IPS-15b (cell line): ENCODE data around the gene CRABP1.

Experiments
- H3K27me3 ChIP-seq: one replicate; pipeline ENCODE4 v1.6.1; 2013; ENCODE audit warnings: low read length; ENCODE audit not compliant: control insufficient read depth, insufficient read depth
- H3K36me3 ChIP-seq: one replicate; pipeline ENCODE4 v1.6.1; 2013; ENCODE audit warnings: low read length; ENCODE audit not compliant: control insufficient read depth, insufficient read depth
- H3K4me1 ChIP-seq: one replicate; pipeline ENCODE4 v1.6.1; 2013; ENCODE audit warnings: mild to moderate bottlenecking, low read length; ENCODE audit not compliant: control insufficient read depth, insufficient read depth
- H3K4me3 ChIP-seq: one replicate; pipeline ENCODE4 v1.5.1; 2013; ENCODE audit warnings: low read depth, low read length
- H3K9ac ChIP-seq: one replicate; pipeline ENCODE4 v1.6.1; 2013; ENCODE audit warnings: low read depth, mild to moderate bottlenecking, low read length
- H3K9me3 ChIP-seq: one replicate; pipeline ENCODE4 v1.6.1; 2013; ENCODE audit warnings: mild to moderate bottlenecking, low read length; ENCODE audit not compliant: control insufficient read depth, insufficient read depth

The CRABP1 gene

GRCh38 chr15:78320183-78320582 lies 20.0 kb upstream of the CRABP1 start:
- H3K4me1 ChIP-seq, result peaks cover 17% of the 10 kb centered on the region
- H3K9ac ChIP-seq, result no peak overlapping the region
- H3K27me3 ChIP-seq, result no peaks in the 10 kb centered on the region
- H3K9me3 ChIP-seq, result no peaks in the 10 kb centered on the region
- H3K36me3 ChIP-seq, result no peaks in the 10 kb centered on the region
- no peak overlapping the region for H3K4me3 ChIP-seq

DNA sequence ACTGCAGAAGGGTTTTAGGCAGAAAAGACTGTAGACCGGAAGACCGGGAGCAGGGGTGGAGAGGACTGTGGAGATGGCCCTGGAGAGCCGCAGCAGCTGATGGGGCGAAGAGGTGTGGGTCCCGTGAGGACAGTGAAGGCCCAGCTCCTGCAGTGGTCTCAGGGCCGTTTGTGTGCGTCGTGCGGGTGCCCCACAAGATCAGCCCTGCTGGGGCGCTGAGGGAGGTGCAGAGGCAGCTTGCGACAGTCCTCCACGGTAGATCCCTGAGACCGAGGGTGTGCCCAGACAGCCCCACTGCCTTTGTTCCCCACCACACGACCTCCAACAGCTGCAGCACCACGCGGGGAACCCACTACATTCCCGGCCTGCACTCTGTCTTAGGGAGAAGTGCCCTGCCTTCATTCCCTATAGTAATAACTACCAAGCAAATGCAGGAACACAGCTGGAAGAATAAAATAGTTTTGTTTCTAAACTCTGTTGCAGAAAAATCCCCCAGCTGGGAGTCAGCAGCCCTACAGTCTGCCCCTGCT lies 19.0 kb upstream of the CRABP1 start:
- H3K4me3 ChIP-seq, result no peak overlapping the region
- no peak overlapping the region for H3K9ac ChIP-seq
- no peaks in the 10 kb centered on the region for H3K27me3 ChIP-seq
- H3K4me1 ChIP-seq, result peaks cover 14% of the 10 kb centered on the region
- H3K36me3 ChIP-seq, result no peaks in the 10 kb centered on the region
- no peaks in the 10 kb centered on the region for H3K9me3 ChIP-seq

- no peaks in the 10 kb centered on the region for H3K9me3 ChIP-seq
- H3K4me3 ChIP-seq, result no peak overlapping the region
- H3K36me3 ChIP-seq, result no peaks in the 10 kb centered on the region
- no peaks in the 10 kb centered on the region for H3K27me3 ChIP-seq
- H3K4me1 ChIP-seq, result peaks cover 7% of the 10 kb centered on the region
- H3K9ac ChIP-seq, result peak overlapping the region; percentile 24
These were observed 18.4 kb upstream of the CRABP1 start for GRCh38 chr15:78321786-78322185.

DNA sequence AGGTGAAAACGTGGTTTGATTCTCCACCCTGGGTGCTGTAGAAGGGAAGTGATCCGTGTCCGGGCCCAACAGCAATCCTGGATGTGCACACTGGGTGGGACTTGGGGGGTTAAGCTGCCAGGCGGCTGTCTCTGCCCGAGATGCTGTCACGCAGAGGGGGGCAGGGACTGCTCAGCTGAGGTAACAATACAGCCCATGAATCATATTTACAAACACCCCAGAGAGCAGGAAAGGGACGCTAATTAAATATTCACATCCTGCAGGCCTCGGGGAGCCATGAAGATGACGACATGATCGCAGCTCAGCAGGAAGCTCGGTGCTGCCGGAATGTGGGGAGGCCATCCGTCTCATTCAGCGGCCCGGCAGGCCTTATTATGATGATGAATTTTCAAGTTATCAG lies 17.9 kb upstream of the CRABP1 start:
- Histone ChIP-seq H3K9me3 (no peaks in the 10 kb centered on the region), H3K36me3 (no peaks in the 10 kb centered on the region), H3K27me3 (no peaks in the 10 kb centered on the region), H3K4me1 (peaks cover 5% of the 10 kb centered on the region), H3K4me3 (no peak overlapping the region), H3K9ac (peak overlapping the region; percentile 3)

GRCh38 chr15:78322724-78323521 lies 17.2 kb upstream of the CRABP1 start:
- no peaks in the 10 kb centered on the region for H3K36me3 ChIP-seq
- H3K4me1 ChIP-seq, result peaks cover 5% of the 10 kb centered on the region
- H3K9ac ChIP-seq, result no peak overlapping the region
- no peak overlapping the region for H3K4me3 ChIP-seq
- H3K9me3 ChIP-seq, result no peaks in the 10 kb centered on the region
- H3K27me3 ChIP-seq, result no peaks in the 10 kb centered on the region

DNA sequence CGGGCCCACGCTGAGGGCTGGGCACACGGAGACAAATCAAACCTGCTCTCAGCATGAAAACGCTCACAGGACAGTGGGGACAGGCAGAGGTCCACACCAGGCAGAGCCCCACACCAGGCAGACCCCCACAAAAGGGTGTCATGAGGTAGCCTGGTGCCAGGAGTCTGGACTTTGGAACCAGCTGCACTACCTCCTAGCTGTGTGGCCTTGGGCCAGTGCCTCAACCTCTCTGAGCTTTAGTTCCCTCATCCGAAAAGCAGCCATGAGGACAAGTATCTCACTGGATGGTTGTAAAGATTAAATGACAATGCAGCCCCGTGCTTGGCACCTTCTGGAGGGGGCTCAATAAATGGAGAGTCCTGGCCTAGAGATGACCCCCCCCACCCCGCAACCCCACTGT lies 16.5 kb upstream of the CRABP1 start:
- Histone ChIP-seq H3K36me3 (no peaks in the 10 kb centered on the region), H3K9me3 (no peaks in the 10 kb centered on the region), H3K4me3 (no peak overlapping the region), H3K27me3 (no peaks in the 10 kb centered on the region), H3K4me1 (peaks cover 5% of the 10 kb centered on the region), H3K9ac (no peak overlapping the region)

GRCh38 chr15:78324144-78324543 lies 16.0 kb upstream of the CRABP1 start:
- no peaks in the 10 kb centered on the region for H3K27me3 ChIP-seq
- no peak overlapping the region for H3K4me3 ChIP-seq
- peaks cover 5% of the 10 kb centered on the region for H3K4me1 ChIP-seq
- no peaks in the 10 kb centered on the region for H3K36me3 ChIP-seq
- no peaks in the 10 kb centered on the region for H3K9me3 ChIP-seq
- no peak overlapping the region for H3K9ac ChIP-seq

- no peaks in the 10 kb centered on the region for H3K9me3 ChIP-seq
- H3K4me1 ChIP-seq, result peaks cover 5% of the 10 kb centered on the region
- H3K4me3 ChIP-seq, result no peak overlapping the region
- H3K36me3 ChIP-seq, result no peaks in the 10 kb centered on the region
- no peaks in the 10 kb centered on the region for H3K27me3 ChIP-seq
- no peak overlapping the region for H3K9ac ChIP-seq
These were observed 14.9 kb upstream of the CRABP1 start for GRCh38 chr15:78325092-78325843.

GRCh38 chr15:78327466-78327865 lies 12.7 kb upstream of the CRABP1 start:
- Histone ChIP-seq H3K4me3 (no peak overlapping the region), H3K4me1 (peaks cover 4% of the 10 kb centered on the region), H3K36me3 (no peaks in the 10 kb centered on the region), H3K9ac (no peak overlapping the region), H3K9me3 (no peaks in the 10 kb centered on the region), H3K27me3 (no peaks in the 10 kb centered on the region)

GRCh38 chr15:78329625-78330024 lies 10.5 kb upstream of the CRABP1 start:
- H3K27me3 ChIP-seq, result no peaks in the 10 kb centered on the region
- H3K4me1 ChIP-seq, result peaks cover 4% of the 10 kb centered on the region
- no peaks in the 10 kb centered on the region for H3K9me3 ChIP-seq
- H3K36me3 ChIP-seq, result no peaks in the 10 kb centered on the region
- no peak overlapping the region for H3K9ac ChIP-seq
- H3K4me3 ChIP-seq, result no peak overlapping the region

- H3K4me3 ChIP-seq, result no peak overlapping the region
- H3K9me3 ChIP-seq, result no peaks in the 10 kb centered on the region
- H3K9ac ChIP-seq, result no peak overlapping the region
- H3K36me3 ChIP-seq, result no peaks in the 10 kb centered on the region
- H3K27me3 ChIP-seq, result peaks cover 21% of the 10 kb centered on the region
- peaks cover 4% of the 10 kb centered on the region for H3K4me1 ChIP-seq
These were observed 5.3 kb upstream of the CRABP1 start for GRCh38 chr15:78334845-78335244.

DNA sequence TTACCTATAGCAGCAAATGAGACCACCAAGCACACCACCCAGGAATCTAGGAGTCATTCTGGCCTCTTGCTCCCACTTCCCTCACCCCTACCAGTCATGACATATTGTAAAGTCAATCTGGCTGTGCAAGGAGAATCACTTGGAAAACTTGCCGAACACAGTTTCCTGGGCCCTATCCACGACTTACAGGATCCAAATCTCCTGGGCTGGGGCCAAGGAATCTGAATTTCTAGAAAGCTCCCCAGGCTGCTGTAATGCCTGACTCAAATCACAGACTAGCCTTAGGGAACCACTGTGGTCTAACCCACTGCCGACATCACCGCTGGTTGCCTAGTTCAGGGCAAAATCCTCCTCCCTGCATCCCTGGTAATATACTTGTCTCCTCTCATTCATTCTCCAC lies 4.2 kb upstream of the CRABP1 start:
- no peaks in the 10 kb centered on the region for H3K9me3 ChIP-seq
- no peak overlapping the region for H3K4me3 ChIP-seq
- H3K36me3 ChIP-seq, result no peaks in the 10 kb centered on the region
- peaks cover 26% of the 10 kb centered on the region for H3K27me3 ChIP-seq
- H3K4me1 ChIP-seq, result peaks cover 4% of the 10 kb centered on the region
- no peak overlapping the region for H3K9ac ChIP-seq
